NCI-H69 (cell line): ENCODE data around the gene MAGIX.

ENCODE experiments used
- DNase-seq: peaks from one replicate; lab custom pipeline; 2025; lab: John Stamatoyannopoulos, UW

MAGIX gene

GRCh38 chrX:49206543-49206942, 44.0 kb downstream of the MAGIX start:
- no peak for DNase-seq

DNA sequence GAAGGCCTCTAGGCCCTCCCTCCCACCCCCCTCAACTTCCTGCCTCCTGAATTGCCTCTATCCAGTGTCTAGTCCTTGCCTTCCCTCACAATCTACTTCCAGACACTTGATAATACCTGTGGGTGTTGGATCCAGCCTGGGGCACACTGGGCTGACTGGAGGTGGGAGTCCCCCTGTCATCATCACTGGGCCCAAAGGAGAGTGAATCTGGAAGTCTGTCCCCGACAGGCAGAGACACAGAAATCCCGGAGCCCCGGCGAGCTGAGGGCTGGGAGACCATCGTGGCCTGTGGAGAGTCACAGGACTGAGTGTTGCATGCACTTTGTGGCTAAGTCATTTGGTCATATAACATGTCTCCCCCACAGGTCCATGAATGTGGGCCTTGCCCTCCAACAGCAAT, 45.8 kb downstream of the MAGIX start:
- DNase-seq = no peak

- DNase-seq = peak; percentile 74
Measured at GRCh38 chrX:49209434-49210251, 47.1 kb downstream of the MAGIX start.

DNA sequence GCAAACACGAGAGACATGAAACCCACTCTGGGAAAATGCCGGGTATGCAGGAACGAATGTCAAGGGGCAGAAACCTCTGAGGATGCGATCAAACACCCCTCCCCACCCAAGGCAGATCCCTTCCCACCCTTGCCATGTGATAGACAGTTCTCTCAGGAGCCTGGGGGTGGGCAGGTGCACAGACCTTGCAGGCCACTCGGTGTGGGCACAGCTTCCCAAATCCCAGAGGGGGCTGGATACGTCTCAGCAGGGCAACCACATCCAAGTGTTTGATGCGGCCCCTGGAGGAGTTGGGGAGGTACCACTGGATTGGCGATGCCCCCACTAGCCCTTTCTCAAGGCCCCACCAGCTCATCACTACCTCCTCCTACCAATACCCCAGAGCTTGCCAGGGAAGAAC, 47.8 kb downstream of the MAGIX start:
- no peak for DNase-seq

GRCh38 chrX:49211074-49211473, 48.5 kb downstream of the MAGIX start:
- no peak for DNase-seq

- no peak for DNase-seq
Measured at GRCh38 chrX:49212209-49212608, 49.7 kb downstream of the MAGIX start.

- no peak for DNase-seq
Measured at GRCh38 chrX:49212861-49213260, 50.3 kb downstream of the MAGIX start.

DNA sequence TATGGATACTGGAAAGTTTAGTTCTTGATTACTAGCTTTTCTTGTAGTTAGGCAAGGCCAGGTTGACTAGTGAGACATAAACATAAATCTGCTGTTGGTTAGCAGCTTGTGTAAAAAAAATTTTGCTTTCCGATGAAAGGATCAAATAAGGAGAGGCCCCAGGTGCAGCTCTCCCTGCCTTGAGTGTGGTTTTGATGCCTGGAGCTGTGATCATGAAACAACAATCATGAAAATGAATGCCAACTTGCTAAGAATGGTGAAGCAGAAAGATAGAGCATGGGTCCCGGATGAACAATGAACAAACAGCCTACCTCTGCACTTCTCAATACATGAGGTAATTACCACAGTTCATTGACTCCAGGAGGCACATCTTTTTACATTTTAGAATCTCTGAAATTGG, 51.9 kb downstream of the MAGIX start:
- no peak for DNase-seq

- no peak for DNase-seq
Measured at GRCh38 chrX:49214996-49215526, 52.5 kb downstream of the MAGIX start.
